Testis (tissue), 2 donors: ENCODE data around the gene SLC6A6.
"Not testable (repeated sequence)": the region's sequence is repeated elsewhere in the genome, so short reads cannot be mapped to it uniquely, and the experiment has no call there.

Source experiments
- POLR2A ChIP-seq: fragments of 450-650 bp; IDR thresholded peaks from one replicate; pipeline ENCODE4 v1.6.1; 2017; ENCODE audit warnings: antibody characterized with exemption, mild to moderate bottlenecking, moderate library complexity
- TF ChIP-seq, protein P1 (sequence below), 3 experiments: fragments of 450-650 bp in 2 of 3; fragments of 200-600 bp in 1 of 3; sonication (generic) in 1 of 3; IDR thresholded peaks; one replicate each; pipeline ENCODE4 v1.5.1; 2016 to 2019; ENCODE audit warnings: antibody characterized with exemption in 3 of 3, mild to moderate bottlenecking in 2 of 3, moderate library complexity in 1 of 3

DNA sequence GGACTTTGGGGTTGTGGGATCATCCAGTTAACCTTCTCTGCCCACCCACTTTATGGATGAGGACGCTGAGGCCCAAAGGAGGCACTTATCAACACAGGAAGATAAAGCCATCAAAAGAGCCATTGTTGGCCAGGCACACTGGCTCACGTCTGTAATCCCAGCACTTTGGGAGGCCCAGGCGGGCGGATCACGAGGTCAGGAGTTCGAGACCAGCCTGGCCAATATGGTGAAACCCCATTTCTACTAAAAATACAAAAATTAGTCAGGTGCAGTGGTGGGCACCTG is 7.3 kb downstream of the SLC6A6 start:
- TF ChIP-seq, protein P1, sequence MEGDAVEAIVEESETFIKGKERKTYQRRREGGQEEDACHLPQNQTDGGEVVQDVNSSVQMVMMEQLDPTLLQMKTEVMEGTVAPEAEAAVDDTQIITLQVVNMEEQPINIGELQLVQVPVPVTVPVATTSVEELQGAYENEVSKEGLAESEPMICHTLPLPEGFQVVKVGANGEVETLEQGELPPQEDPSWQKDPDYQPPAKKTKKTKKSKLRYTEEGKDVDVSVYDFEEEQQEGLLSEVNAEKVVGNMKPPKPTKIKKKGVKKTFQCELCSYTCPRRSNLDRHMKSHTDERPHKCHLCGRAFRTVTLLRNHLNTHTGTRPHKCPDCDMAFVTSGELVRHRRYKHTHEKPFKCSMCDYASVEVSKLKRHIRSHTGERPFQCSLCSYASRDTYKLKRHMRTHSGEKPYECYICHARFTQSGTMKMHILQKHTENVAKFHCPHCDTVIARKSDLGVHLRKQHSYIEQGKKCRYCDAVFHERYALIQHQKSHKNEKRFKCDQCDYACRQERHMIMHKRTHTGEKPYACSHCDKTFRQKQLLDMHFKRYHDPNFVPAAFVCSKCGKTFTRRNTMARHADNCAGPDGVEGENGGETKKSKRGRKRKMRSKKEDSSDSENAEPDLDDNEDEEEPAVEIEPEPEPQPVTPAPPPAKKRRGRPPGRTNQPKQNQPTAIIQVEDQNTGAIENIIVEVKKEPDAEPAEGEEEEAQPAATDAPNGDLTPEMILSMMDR (IDR thresholded peaks at IDR 0.05) = not testable (repeated sequence)
- not testable (repeated sequence) for TF ChIP-seq POLR2A
